SK-N-SH treated with all-trans-retinoic acid at 6 μM for 48 hours (cell line): ENCODE measurements around the gene FGFR4.

ENCODE experiments used
- ATAC-seq: fragments of 200-7000 bp; cut with Tn5 transposase; 3 replicates; pipeline ENCODE4 v1.9.1; 2020; ENCODE audit warnings: mild to moderate bottlenecking, moderate library complexity
- ARNTL ChIP-seq: fragments of 450-650 bp; formaldehyde crosslinking; IDR thresholded peaks from 2 replicates; pipeline ENCODE4 v1.5.0; 2020; ENCODE audit warnings: low read depth, mild to moderate bottlenecking, moderate library complexity, borderline replicate concordance
- BACH2 ChIP-seq: fragments of 250-450 bp; sonication (Bioruptor Pico); IDR thresholded peaks from 2 replicates; pipeline ENCODE4 v1.9.0; 2021; ENCODE audit warnings: mild to moderate bottlenecking, borderline replicate concordance
- CREB5 ChIP-seq: fragments of 250-450 bp; sonication (Bioruptor Pico); IDR thresholded peaks from 2 replicates; pipeline ENCODE4 v1.5.1; 2020; ENCODE audit warnings: low read depth, mild to moderate bottlenecking, moderate library complexity
- CSDC2 ChIP-seq: fragments of 250-450 bp; sonication (Bioruptor Pico); IDR thresholded peaks from 2 replicates; pipeline ENCODE4 v1.5.0; 2020; ENCODE audit warnings: mild to moderate bottlenecking, moderate library complexity
- CSRNP3 ChIP-seq: fragments of 250-450 bp; sonication (Bioruptor Pico); IDR thresholded peaks from 2 replicates; pipeline ENCODE4 v1.5.1; 2021; ENCODE audit warnings: mild to moderate bottlenecking, moderate library complexity
- ESRRG ChIP-seq: fragments of 250-450 bp; sonication (Bioruptor Pico); IDR thresholded peaks from 2 replicates; pipeline ENCODE4 v1.6.1; 2021; ENCODE audit warnings: mild to moderate bottlenecking
- GLIS3 ChIP-seq: fragments of 250-450 bp; sonication (Bioruptor Pico); IDR thresholded peaks from 2 replicates; pipeline ENCODE4 v1.5.0; 2020; ENCODE audit warnings: mild to moderate bottlenecking, moderate library complexity
- OSR1 ChIP-seq: fragments of 250-450 bp; sonication (Bioruptor Pico); IDR thresholded peaks from 2 replicates; pipeline ENCODE4 v1.8.0; 2022; ENCODE audit warnings: moderate library complexity, mild to moderate bottlenecking, inconsistent platforms
- PATZ1 ChIP-seq: fragments of 250-450 bp; sonication (Bioruptor Pico); IDR thresholded peaks from 2 replicates; pipeline ENCODE4 v1.8.0; 2020; ENCODE audit warnings: mild to moderate bottlenecking, moderate library complexity, borderline replicate concordance
- POU6F1 ChIP-seq: fragments of 250-450 bp; sonication (Bioruptor Pico); IDR thresholded peaks from 2 replicates; pipeline ENCODE4 v1.8.0; 2021; ENCODE audit warnings: low read depth, mild to moderate bottlenecking, moderate library complexity, borderline replicate concordance
- PPARA ChIP-seq: fragments of 250-450 bp; sonication (Bioruptor Pico); IDR thresholded peaks from 2 replicates; pipeline ENCODE4 v1.5.0; 2020; ENCODE audit warnings: mild to moderate bottlenecking, borderline replicate concordance
- RARB ChIP-seq: fragments of 250-450 bp; sonication (Bioruptor Pico); IDR thresholded peaks from 2 replicates; pipeline ENCODE4 v1.8.0; 2021; ENCODE audit warnings: mild to moderate bottlenecking, moderate library complexity
- SNAI2 ChIP-seq: fragments of 250-450 bp; sonication (Bioruptor Pico); IDR thresholded peaks from 2 replicates; pipeline ENCODE4 v1.5.0; 2020; ENCODE audit warnings: mild to moderate bottlenecking, moderate library complexity
- TCF4 ChIP-seq: fragments of 250-450 bp; sonication (Bioruptor Pico); IDR thresholded peaks from 2 replicates; pipeline ENCODE4 v1.8.0; 2021; ENCODE audit warnings: mild to moderate bottlenecking, moderate library complexity, borderline replicate concordance
- TOX ChIP-seq: fragments of 250-450 bp; sonication (Bioruptor Pico); IDR thresholded peaks from 2 replicates; pipeline ENCODE4 v1.8.0; 2021; ENCODE audit warnings: mild to moderate bottlenecking, moderate library complexity, borderline replicate concordance
- ZC3H10 ChIP-seq: fragments of 250-450 bp; sonication (Bioruptor Pico); IDR thresholded peaks from 2 replicates; pipeline ENCODE4 v1.5.1; 2021; ENCODE audit warnings: mild to moderate bottlenecking, moderate library complexity
- ZFP3 ChIP-seq: fragments of 250-450 bp; sonication (Bioruptor Pico); IDR thresholded peaks from 2 replicates; pipeline ENCODE4 v1.5.0; 2020; ENCODE audit warnings: mild to moderate bottlenecking, moderate library complexity
- ZFP30 ChIP-seq: fragments of 450-650 bp; formaldehyde crosslinking; IDR thresholded peaks from 2 replicates; pipeline ENCODE4 v1.5.0; 2022; ENCODE audit warnings: mild to moderate bottlenecking, moderate library complexity
- ZNF565 ChIP-seq: fragments of 450-650 bp; formaldehyde crosslinking; conservative IDR thresholded peaks from 2 replicates; pipeline ENCODE4 v1.5.0; 2020; ENCODE audit warnings: low read depth, mild to moderate bottlenecking, moderate library complexity
- ZNF70 ChIP-seq: fragments of 450-650 bp; formaldehyde crosslinking; IDR thresholded peaks from 2 replicates; pipeline ENCODE4 v1.5.0; 2020; ENCODE audit warnings: mild to moderate bottlenecking, moderate library complexity
- ZNF8 ChIP-seq: fragments of 450-650 bp; formaldehyde crosslinking; IDR thresholded peaks from 2 replicates; pipeline ENCODE4 v1.5.0; 2020; ENCODE audit warnings: mild to moderate bottlenecking, moderate library complexity

The FGFR4 gene

GRCh38 chr5:177043114-177043513 lies 43.6 kb upstream of the FGFR4 start:
- no peak for ATAC-seq
- TF ChIP-seq PPARA (CRISPR knock-in tag) (no peak), PATZ1 (CRISPR knock-in tag) (no peak), TCF4 (CRISPR knock-in tag) (no peak), GLIS3 (CRISPR knock-in tag) (no peak), OSR1 (CRISPR knock-in tag) (no peak), ZC3H10 (CRISPR knock-in tag) (no peak), CSRNP3 (CRISPR knock-in tag) (no peak), ZFP30 (CRISPR knock-in tag) (no peak), TOX (CRISPR knock-in tag) (no peak), ESRRG (CRISPR knock-in tag) (no peak), CSDC2 (no peak), ZFP3 (CRISPR knock-in tag) (no peak), BACH2 (CRISPR knock-in tag) (no peak), RARB (CRISPR knock-in tag) (no peak), ZNF8 (CRISPR knock-in tag) (no peak), ZNF565 (CRISPR knock-in tag) (no peak), SNAI2 (CRISPR knock-in tag) (no peak)
- TF ChIP-seq, all 23 proteins: peak for 0

GRCh38 chr5:177043958-177044357 lies 42.8 kb upstream of the FGFR4 start:
- no peak for ATAC-seq
- TF ChIP-seq ZC3H10 (CRISPR knock-in tag) (no peak), TOX (CRISPR knock-in tag) (no peak), ZNF70 (CRISPR knock-in tag) (no peak), ESRRG (CRISPR knock-in tag) (no peak), ZNF565 (CRISPR knock-in tag) (no peak), RARB (CRISPR knock-in tag) (no peak)

GRCh38 chr5:177044641-177045040 lies 42.1 kb upstream of the FGFR4 start:
- TF ChIP-seq ZFP3 (CRISPR knock-in tag) (no peak), ZNF565 (CRISPR knock-in tag) (no peak), ZC3H10 (CRISPR knock-in tag) (no peak), SNAI2 (CRISPR knock-in tag) (no peak), TOX (CRISPR knock-in tag) (no peak), ARNTL (CRISPR knock-in tag) (no peak), CSDC2 (no peak), BACH2 (CRISPR knock-in tag) (no peak), GLIS3 (CRISPR knock-in tag) (no peak), POU6F1 (CRISPR knock-in tag) (no peak), ESRRG (CRISPR knock-in tag) (no peak), ZNF70 (CRISPR knock-in tag) (no peak), OSR1 (CRISPR knock-in tag) (no peak), PPARA (CRISPR knock-in tag) (no peak), ZFP30 (CRISPR knock-in tag) (no peak), CSRNP3 (CRISPR knock-in tag) (no peak), CREB5 (no peak)
- ATAC-seq = no peak
